Endothelial cell of umbilical vein (primary cell): ENCODE measurements around the gene PSMD3.
"Not testable (repeated sequence)": the region's sequence is repeated elsewhere in the genome, so short reads cannot be mapped to it uniquely, and the experiment has no call there.

Source experiments
- EZH2 ChIP-seq: IDR thresholded peaks from 2 replicates; pipeline ENCODE4 v1.6.1; 2012; ENCODE audit warnings: borderline replicate concordance, low read depth, mild to moderate bottlenecking, moderate library complexity, low read length, inconsistent platforms; ENCODE audit not compliant: severe bottlenecking
- MAX ChIP-seq: IDR thresholded peaks from 2 replicates; pipeline ENCODE4 v1.6.1; 2011; ENCODE audit not compliant: insufficient read depth, insufficient read length
- POLR2A ChIP-seq: IDR thresholded peaks from 2 replicates; pipeline ENCODE4 v1.6.1; 2012; ENCODE audit warnings: low read depth, mild to moderate bottlenecking, control low read depth, low read length
- POLR2AphosphoS5 ChIP-seq: IDR thresholded peaks from 2 replicates; pipeline ENCODE4 v1.6.1; 2012; ENCODE audit warnings: low read depth, mild to moderate bottlenecking, control low read depth, low read length, moderate library complexity; ENCODE audit not compliant: insufficient read depth
- TF ChIP-seq, protein P1 (sequence below), 2 donors: IDR thresholded peaks; 1 replicate in 1 of 2; 2 replicates in 1 of 2; pipeline ENCODE4 v1.5.1; 2011; ENCODE audit warnings: low read length in 2 of 2, mild to moderate bottlenecking in 2 of 2, moderate library complexity in 2 of 2, control low read depth in 1 of 2, inconsistent platforms in 1 of 2, low read depth in 1 of 2; ENCODE audit not compliant: insufficient read depth in 1 of 2; ENCODE audit errors: extremely low read depth in 1 of 2

DNA sequence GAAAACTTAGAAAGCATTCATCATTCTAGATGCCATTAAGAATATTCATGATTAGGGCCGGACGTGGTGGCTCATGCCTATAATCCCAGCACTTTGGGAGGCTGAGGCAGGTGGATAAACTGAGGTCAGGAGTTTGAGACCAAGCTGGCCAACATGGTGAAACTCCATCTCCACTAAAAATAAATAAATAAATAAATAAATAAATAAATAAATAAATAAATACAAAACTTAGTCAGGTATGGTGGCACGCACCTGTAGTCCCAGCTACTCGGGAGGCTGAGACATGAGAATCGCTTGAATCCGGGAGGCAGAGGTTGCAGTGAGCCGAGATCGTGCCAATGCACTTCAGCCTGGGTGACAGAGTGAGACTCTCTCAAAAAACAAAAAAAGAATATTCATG is 20.7 kb downstream of the PSMD3 start:
- not testable (repeated sequence) for TF ChIP-seq POLR2AphosphoS5, EZH2, POLR2A, MAX
- TF ChIP-seq, protein P1, sequence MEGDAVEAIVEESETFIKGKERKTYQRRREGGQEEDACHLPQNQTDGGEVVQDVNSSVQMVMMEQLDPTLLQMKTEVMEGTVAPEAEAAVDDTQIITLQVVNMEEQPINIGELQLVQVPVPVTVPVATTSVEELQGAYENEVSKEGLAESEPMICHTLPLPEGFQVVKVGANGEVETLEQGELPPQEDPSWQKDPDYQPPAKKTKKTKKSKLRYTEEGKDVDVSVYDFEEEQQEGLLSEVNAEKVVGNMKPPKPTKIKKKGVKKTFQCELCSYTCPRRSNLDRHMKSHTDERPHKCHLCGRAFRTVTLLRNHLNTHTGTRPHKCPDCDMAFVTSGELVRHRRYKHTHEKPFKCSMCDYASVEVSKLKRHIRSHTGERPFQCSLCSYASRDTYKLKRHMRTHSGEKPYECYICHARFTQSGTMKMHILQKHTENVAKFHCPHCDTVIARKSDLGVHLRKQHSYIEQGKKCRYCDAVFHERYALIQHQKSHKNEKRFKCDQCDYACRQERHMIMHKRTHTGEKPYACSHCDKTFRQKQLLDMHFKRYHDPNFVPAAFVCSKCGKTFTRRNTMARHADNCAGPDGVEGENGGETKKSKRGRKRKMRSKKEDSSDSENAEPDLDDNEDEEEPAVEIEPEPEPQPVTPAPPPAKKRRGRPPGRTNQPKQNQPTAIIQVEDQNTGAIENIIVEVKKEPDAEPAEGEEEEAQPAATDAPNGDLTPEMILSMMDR (IDR thresholded peaks at IDR 0.05; ENCODE audit: extremely low read depth in 1 of 2, insufficient read depth in 1 of 2, low read depth in 1 of 2, low read length in 2 of 2) = not testable (repeated sequence)
